Heart left ventricle (tissue), 16 donors: ENCODE measurements around the gene TLE2. TPM values are rescaled to one million over a fixed set of nuclear protein-coding genes. Genes with fewer than 3 reads are reported as not detected.

Experiments
- ATAC-seq, 4 donors: fragments of 200-7000 bp; cut with Tn5 transposase; one replicate each; pipeline ENCODE4 v1.9.1; 2020 to 2022; ENCODE audit warnings: moderate library complexity in 4 of 4, mild to moderate bottlenecking in 3 of 4, moderate number of reproducible peaks in 1 of 4
- DNase-seq, 5 donors: peaks; one replicate each; pipeline ENCODE4 v3.0.0-alpha.2; 2020
- H3K27ac ChIP-seq, 12 donors: fragments of 200-600 bp; sonication (generic) in 4 of 12; one replicate each; pipeline versions ENCODE4 v1.5.0 to v1.8.0; 2016 to 2022; ENCODE audit warnings: mild to moderate bottlenecking in 2 of 12
- H3K27me3 ChIP-seq, 9 donors: fragments of 200-600 bp; sonication (generic) in 2 of 9; one replicate each; pipeline versions ENCODE4 v1.5.1 to v1.8.0; 2016 to 2022; ENCODE audit warnings: mild to moderate bottlenecking in 3 of 9
- H3K36me3 ChIP-seq, 9 donors: fragments of 200-600 bp; sonication (generic) in 2 of 9; one replicate each; pipeline versions ENCODE4 v1.5.0 to v1.8.0; 2018 to 2022; ENCODE audit warnings: mild to moderate bottlenecking in 2 of 9
- H3K4me1 ChIP-seq, 12 donors: fragments of 200-600 bp; sonication (generic) in 4 of 12; one replicate each; pipeline versions ENCODE4 v1.5.0 to v1.8.0; 2016 to 2022; ENCODE audit warnings: mild to moderate bottlenecking in 3 of 12
- H3K4me3 ChIP-seq, 12 donors: fragments of 200-600 bp; sonication (generic) in 4 of 12; one replicate each; pipeline versions ENCODE4 v1.5.0 to v1.8.0; 2017 to 2022; ENCODE audit warnings: mild to moderate bottlenecking in 9 of 12, moderate library complexity in 4 of 12
- H3K9me3 ChIP-seq, 12 donors: fragments of 200-600 bp; sonication (generic) in 4 of 12; one replicate each; pipeline versions ENCODE4 v1.5.0 to v1.8.0; 2016 to 2022; ENCODE audit warnings: mild to moderate bottlenecking in 1 of 12
- POLR2A ChIP-seq, 2 donors: fragments of 450-650 bp; IDR thresholded peaks; one replicate each; pipeline ENCODE4 v1.6.1; 2017; ENCODE audit warnings: antibody characterized with exemption in 2 of 2, mild to moderate bottlenecking in 2 of 2, moderate library complexity in 2 of 2
- WGBS, 4 donors: extraction: QIAGEN DNeasy Blood & Tissue Kit in 2 of 4; methylation state at CpG; one replicate each; pipeline versions ENCODE4 v1.1.5 to v1.1.7; 2013 to 2018; 5-methylcytosine and 5-hydroxymethylcytosine counted together
- intact Hi-C, 10 donors: fragments of 100-400 bp; cut with DNase I; formaldehyde crosslinking; loops; one replicate each; pipeline versions ENCODE4 v1.11.1 to v1.14.2; 2022
- polyA plus RNA-seq, 2 donors: library from polyadenylated mRNA; stranded (reverse); fragments of 200-250 nt; gene quantifications; one replicate each; pipeline ENCODE4 v1.2.3, GENCODE V29; 2013
- total RNA-seq, 9 donors: library from RNA; depleted of rRNA in 2 of 9; stranded (reverse); fragments of >200 nt in 2 of 9; fragmentation: NEBNext Ultra II Directional in 3 of 9; extraction: Animal tissue kit (Norgen Biotek cat#: 25700) in 3 of 9; gene quantifications; one replicate each; pipeline versions ENCODE4 v1.1.0 to v1.2.4, GENCODE V29; 2016 to 2023
- TF ChIP-seq, protein P1 (sequence below), 12 donors: fragments of 200-600 bp; sonication (generic) in 4 of 12; IDR thresholded peaks; one replicate each; pipeline versions ENCODE4 v1.5.0 to v1.8.0; 2018 to 2022; ENCODE audit warnings: antibody characterized with exemption in 12 of 12, mild to moderate bottlenecking in 5 of 12
- donor health status: ischemic (EF 13 %, LVEDD 7.1; RV severe dilation, severe dysfunction).
- donor health status: healthy with polysubstance abuse.
- donor health status: DM: no; HTN: yes; CAD: no.
- donor health status: DM: no; HTN: no; CAD: no.
- donor health status: ischemic (EF 25% LVEDD 6.9; RV normal size, moderate dysfunction).
- donor health status: ischemic (EF 25% LVEDD 5.7; RV mildly dilated, moderate dysfunction).
- donor health status: healthy.
- donor health status: DM: yes; HTN: yes; CAD: no.
- donor health status: ischemic (EF 35%, LVEDD 5.7; RV mildly dilated, moderate dysfunction).
- donor health status: nonischemic (EF 11% LVEDD 7.7; RV severe dilation, severe dysfunction).
- donor health status: DM: yes; HTN: yes; CAD: no.
- donor health status: PGD.
- donor health status: ischemic (EF 29% LVEDD 5.4; RV normal size, mild dysfunction).
- donor health status: nonischemic (EF 23%, LVEDD 6.1; RV moderate dilation, normal function).

TLE2 gene
- total and polyA plus RNA-seq, 11 donors = 34.6 to 75.1 (median 40.5) TPM

DNA sequence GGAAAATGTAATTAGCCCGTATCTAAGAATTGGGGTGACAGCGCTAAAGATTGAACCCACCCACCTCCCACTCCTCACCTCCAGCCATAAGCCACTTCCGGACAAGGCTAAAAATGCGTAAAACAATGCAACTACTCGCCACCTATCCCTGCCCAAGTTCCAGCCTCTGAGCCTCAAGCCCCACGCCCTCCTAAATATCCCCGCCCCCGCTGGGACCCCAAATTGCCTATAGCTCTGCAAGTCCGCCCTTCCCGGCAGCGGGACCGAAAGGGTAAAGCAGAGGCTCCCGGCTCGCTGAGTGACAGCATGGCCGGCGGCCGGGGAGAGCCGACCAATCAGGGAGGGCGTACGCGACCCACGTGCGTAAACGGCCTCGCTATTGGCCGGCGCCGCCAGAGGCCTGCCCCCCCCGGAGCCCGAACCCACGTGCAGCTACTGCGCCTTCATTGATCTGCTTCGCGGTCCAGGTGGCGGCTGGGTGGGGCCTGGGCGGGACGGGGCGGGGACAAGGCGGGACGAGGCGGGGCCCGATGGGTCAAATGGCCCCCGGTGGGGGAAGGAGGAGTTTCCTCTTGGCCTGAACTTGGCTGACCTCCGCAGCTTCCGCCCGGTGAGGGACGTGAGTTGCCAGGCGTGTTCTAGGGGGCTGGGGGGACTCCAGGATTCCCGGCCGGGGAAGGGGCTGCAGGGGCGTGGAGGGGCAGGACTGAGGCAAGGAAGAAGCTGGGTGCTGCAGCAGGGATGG is 51.9 kb downstream of the TLE2 start, which contains the start of gene TLE6:
TLE6 (plus strand) TSS at position 564 of the 745 bp plus-strand sequence. CDS start 670 bp downstream, outside the sequence.
- H3K4me1 ChIP-seq = peaks cover 13 to 62% (median 48%) of the 10 kb centered on the region in 12 donors
- intact Hi-C loops = loop anchor here in 3 of 10 donors (1.0 to 5.0 kb wide), 3 partner anchors 27 to 60 kb away; no protein-coding TSS in a partner anchor

DNA sequence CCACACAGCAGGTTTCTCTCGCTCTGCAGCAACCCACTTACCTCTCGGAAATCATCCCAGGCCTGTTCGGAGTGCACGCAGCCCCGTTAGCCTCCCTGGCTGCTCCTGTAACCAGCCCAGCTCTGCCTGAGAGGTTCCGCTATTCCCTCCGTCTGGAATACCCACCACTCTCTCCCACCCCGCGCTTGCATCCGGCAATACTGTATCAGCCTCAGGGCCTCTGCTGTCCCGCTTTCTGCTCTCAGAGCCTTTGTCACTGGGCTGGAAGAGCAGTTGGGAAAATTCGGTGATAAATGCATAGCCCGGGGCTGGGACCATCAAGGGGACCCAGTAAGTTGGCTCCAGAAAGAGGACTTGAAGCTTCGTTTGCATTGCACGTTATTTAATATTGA is 52.5 kb downstream of the TLE2 start:
- 9 to 11% (median 9%) methylated on average over 15 of the region's 15 CpGs for WGBS, 4 donors
- peaks cover 13 to 64% (median 53%) of the 10 kb centered on the region in 12 donors for H3K4me1 ChIP-seq
- DNase-seq (no peak), ATAC-seq (no peak)
- H3K9me3 ChIP-seq = no peaks in the 10 kb centered on the region
- TF ChIP-seq, protein P1, sequence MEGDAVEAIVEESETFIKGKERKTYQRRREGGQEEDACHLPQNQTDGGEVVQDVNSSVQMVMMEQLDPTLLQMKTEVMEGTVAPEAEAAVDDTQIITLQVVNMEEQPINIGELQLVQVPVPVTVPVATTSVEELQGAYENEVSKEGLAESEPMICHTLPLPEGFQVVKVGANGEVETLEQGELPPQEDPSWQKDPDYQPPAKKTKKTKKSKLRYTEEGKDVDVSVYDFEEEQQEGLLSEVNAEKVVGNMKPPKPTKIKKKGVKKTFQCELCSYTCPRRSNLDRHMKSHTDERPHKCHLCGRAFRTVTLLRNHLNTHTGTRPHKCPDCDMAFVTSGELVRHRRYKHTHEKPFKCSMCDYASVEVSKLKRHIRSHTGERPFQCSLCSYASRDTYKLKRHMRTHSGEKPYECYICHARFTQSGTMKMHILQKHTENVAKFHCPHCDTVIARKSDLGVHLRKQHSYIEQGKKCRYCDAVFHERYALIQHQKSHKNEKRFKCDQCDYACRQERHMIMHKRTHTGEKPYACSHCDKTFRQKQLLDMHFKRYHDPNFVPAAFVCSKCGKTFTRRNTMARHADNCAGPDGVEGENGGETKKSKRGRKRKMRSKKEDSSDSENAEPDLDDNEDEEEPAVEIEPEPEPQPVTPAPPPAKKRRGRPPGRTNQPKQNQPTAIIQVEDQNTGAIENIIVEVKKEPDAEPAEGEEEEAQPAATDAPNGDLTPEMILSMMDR (IDR thresholded peaks at IDR 0.05) = no peak
- TF ChIP-seq POLR2A (IDR thresholded peaks at IDR 0.05) = no peak
- intact Hi-C loops = loop anchor here in 2 of 10 donors (2.0 to 5.0 kb wide), 2 partner anchors 60 to 61 kb away; no protein-coding TSS in a partner anchor
- no peaks in the 10 kb centered on the region for H3K27me3 ChIP-seq
- peak overlapping the region in 9 of 12 donors; percentile 4 to 73 (median 54) for H3K27ac ChIP-seq
- peak overlapping the region; percentile 11 to 73 (median 59) for H3K4me3 ChIP-seq
- H3K36me3 ChIP-seq = no peaks in the 10 kb centered on the region

More for the DNA sequence above, 51.9 kb downstream of the TLE2 start, which contains the start of gene TLE6:
- ATAC-seq = peak; percentile 96 to 97 (median 96)
- H3K9me3 ChIP-seq = no peaks in the 10 kb centered on the region
- WGBS, 4 donors = 0 to 2% (median 1%) methylated on average over 29 to 51 of the region's 51 CpGs
- no peaks in the 10 kb centered on the region for H3K27me3 ChIP-seq
- TF ChIP-seq, protein P1 (IDR thresholded peaks at IDR 0.05) = no peak
- TF ChIP-seq POLR2A (IDR thresholded peaks at IDR 0.05) = peak in 1 of 2 donors; percentile 22
- no peaks in the 10 kb centered on the region for H3K36me3 ChIP-seq
- H3K4me3 ChIP-seq = peak within 1 kb of the TSS; percentile 11 to 73 (median 59)
- peak within 1 kb of the TSS in 9 of 12 donors; percentile 31 to 73 (median 55) for H3K27ac ChIP-seq
- peak; percentile 96 to 99 (median 98) for DNase-seq

DNA sequence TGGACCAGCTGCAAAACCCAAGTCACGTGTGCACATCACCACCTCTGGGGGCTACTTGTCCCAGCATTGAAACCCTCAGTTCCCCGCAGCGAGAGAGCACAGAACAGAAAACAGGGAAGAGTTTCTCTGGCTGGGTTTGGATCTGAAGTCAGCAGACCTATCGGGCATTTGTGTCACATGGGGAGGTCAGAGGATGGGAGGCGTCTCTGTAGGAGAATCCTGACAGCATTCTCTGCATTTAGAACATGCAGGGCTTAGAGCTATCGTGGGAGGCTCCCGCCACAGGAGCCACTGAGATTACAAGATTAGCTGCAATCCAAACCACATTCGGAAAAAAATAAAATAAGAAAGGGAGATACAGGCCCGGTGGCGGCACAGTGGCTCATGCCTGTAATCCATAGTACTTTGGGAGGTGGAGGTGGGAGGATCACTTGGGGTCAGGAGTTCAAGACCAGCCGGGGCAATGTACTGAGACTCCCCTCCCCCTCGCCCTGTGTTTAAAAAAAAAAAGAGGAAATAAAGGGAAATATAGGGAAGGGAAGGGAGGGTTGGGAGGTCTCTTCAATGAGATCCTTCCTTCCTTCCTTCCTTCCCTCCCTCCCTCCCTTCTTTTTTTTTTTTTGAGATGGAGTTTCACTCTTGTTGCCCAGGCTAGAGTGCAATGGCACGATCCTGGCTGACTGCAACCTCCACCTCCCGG is 54.6 kb downstream of the TLE2 start:
- Histone ChIP-seq H3K27ac (peak overlapping the region; percentile 61 to 93 (median 84)), H3K36me3 (no peaks in the 10 kb centered on the region), H3K4me3 (peak overlapping the region in 1 of 12 donors; percentile 10), H3K4me1 (peaks cover 13 to 81% (median 69%) of the 10 kb centered on the region in 12 donors), H3K9me3 (no peaks in the 10 kb centered on the region), H3K27me3 (no peaks in the 10 kb centered on the region)
- intact Hi-C loops = loop anchor here in 2 of 10 donors (5.0 kb wide), 2 partner anchors 63 to 68 kb away; no protein-coding TSS in a partner anchor
- peak in 4 of 5 donors; percentile 59 to 70 (median 66) for DNase-seq
- ATAC-seq = peak; percentile 21 to 52 (median 40)
- 12 to 16% (median 13%) methylated on average over 14 of the region's 14 CpGs for WGBS, 4 donors
- no peak for TF ChIP-seq POLR2A (IDR thresholded peaks at IDR 0.05)
- TF ChIP-seq, protein P1 (IDR thresholded peaks at IDR 0.05) = no peak
